Activated T-helper 17 cell treated with anti-CD3 and anti-CD28 coated beads, Interleukin-2, amount 50 U/mL, for 72 hours (primary cell): Measurements from ENCODE around the gene GABRR1. TPM values are rescaled to one million over a fixed set of nuclear protein-coding genes. Genes with fewer than 3 reads are reported as not detected.
"Not testable (repeated sequence)": the region's sequence is repeated elsewhere in the genome, so short reads cannot be mapped to it uniquely, and the experiment has no call there.

Source experiments
- ATAC-seq: fragments of 150-1000 bp; cut with Tn5 transposase; replicated peaks from 2 replicates; pipeline ENCODE4 v1.10.0; 2021; ENCODE audit warnings: mild to moderate bottlenecking, moderate library complexity
- H3K27ac Mint-ChIP-seq: one replicate; pipeline ENCODE4 v1.8.0; 2022; ENCODE audit warnings: mixed read lengths
- H3K27me3 Mint-ChIP-seq: one replicate; pipeline ENCODE4 v1.8.0; 2022; ENCODE audit warnings: mixed read lengths
- H3K36me3 Mint-ChIP-seq: one replicate; pipeline ENCODE4 v1.8.0; 2022; ENCODE audit warnings: low read depth, mild to moderate bottlenecking, mixed read lengths
- H3K4me1 Mint-ChIP-seq: one replicate; pipeline ENCODE4 v1.8.0; 2022; ENCODE audit warnings: mixed read lengths
- H3K4me3 Mint-ChIP-seq: one replicate; pipeline ENCODE4 v1.8.0; 2022; ENCODE audit warnings: mild to moderate bottlenecking, mixed read lengths
- H3K9me3 Mint-ChIP-seq: one replicate; pipeline ENCODE4 v1.8.0; 2022; ENCODE audit warnings: mixed read lengths
- total RNA-seq, 2 donors: library from RNA; stranded (reverse); gene quantifications; one replicate each; pipeline ENCODE4 v1.2.3, GENCODE V29; 2022

The GABRR1 gene
- total RNA-seq, 2 donors from 2014 or later: not detected

- Mint-ChIP-seq H3K27me3 (no peaks in the 10 kb centered on the region), H3K27ac (peak overlapping the region; percentile 5), H3K9me3 (no peaks in the 10 kb centered on the region), H3K36me3 (no peaks in the 10 kb centered on the region), H3K4me3 (no peak overlapping the region), H3K4me1 (peaks cover 12% of the 10 kb centered on the region)
- ATAC-seq: peak; percentile 40
Measured at GRCh38 chr6:89242574-89243330, 25.6 kb upstream of the GABRR1 start.

GRCh38 chr6:89239338-89239737, 22.2 kb upstream of the GABRR1 start:
- Mint-ChIP-seq H3K27me3 (peaks cover 17% of the 10 kb centered on the region), H3K4me3 (no peak overlapping the region), H3K36me3 (no peaks in the 10 kb centered on the region), H3K4me1 (peaks cover 12% of the 10 kb centered on the region), H3K9me3 (no peaks in the 10 kb centered on the region), H3K27ac (no peak overlapping the region)
- ATAC-seq: peak; percentile 52

GRCh38 chr6:89237158-89237557, 20.0 kb upstream of the GABRR1 start:
- Mint-ChIP-seq H3K36me3 (no peaks in the 10 kb centered on the region), H3K9me3 (no peaks in the 10 kb centered on the region), H3K4me3 (no peak overlapping the region), H3K27ac (no peak overlapping the region), H3K27me3 (peaks cover 31% of the 10 kb centered on the region), H3K4me1 (peaks cover 12% of the 10 kb centered on the region)
- ATAC-seq: no peak

GRCh38 chr6:89233605-89234004, 16.4 kb upstream of the GABRR1 start:
- Mint-ChIP-seq H3K4me3 (peak overlapping the region; percentile 68), H3K27me3 (peaks cover 33% of the 10 kb centered on the region)
- ATAC-seq, H3K36me3 Mint-ChIP-seq, H3K27ac Mint-ChIP-seq, H3K9me3 Mint-ChIP-seq, H3K4me1 Mint-ChIP-seq: not testable (repeated sequence)

- Mint-ChIP-seq H3K36me3 (no peaks in the 10 kb centered on the region), H3K9me3 (no peaks in the 10 kb centered on the region), H3K27me3 (peaks cover 3% of the 10 kb centered on the region), H3K27ac (no peak overlapping the region), H3K4me1 (no peaks in the 10 kb centered on the region), H3K4me3 (no peak overlapping the region)
- ATAC-seq: no peak
Measured at GRCh38 chr6:89222712-89223039, 5.5 kb upstream of the GABRR1 start.

GRCh38 chr6:89221971-89222711, 5.0 kb upstream of the GABRR1 start:
- Mint-ChIP-seq H3K4me1 (no peaks in the 10 kb centered on the region), H3K27me3 (peaks cover 3% of the 10 kb centered on the region), H3K4me3 (no peak overlapping the region), H3K9me3 (no peaks in the 10 kb centered on the region), H3K27ac (no peak overlapping the region), H3K36me3 (no peaks in the 10 kb centered on the region)
- no peak for ATAC-seq

- Mint-ChIP-seq H3K4me1 (no peaks in the 10 kb centered on the region), H3K36me3 (no peaks in the 10 kb centered on the region), H3K27ac (no peak overlapping the region), H3K4me3 (no peak overlapping the region), H3K9me3 (no peaks in the 10 kb centered on the region), H3K27me3 (peaks cover 3% of the 10 kb centered on the region)
- no peak for ATAC-seq
Measured at GRCh38 chr6:89221129-89221528, 4.0 kb upstream of the GABRR1 start.

- no peaks in the 10 kb centered on the region for H3K9me3 Mint-ChIP-seq
- no peak overlapping the region for H3K4me3 Mint-ChIP-seq
- H3K27me3 Mint-ChIP-seq: peaks cover 11% of the 10 kb centered on the region
- no peaks in the 10 kb centered on the region for H3K36me3 Mint-ChIP-seq
- no peak overlapping the region for H3K27ac Mint-ChIP-seq
- ATAC-seq: no peak
- no peaks in the 10 kb centered on the region for H3K4me1 Mint-ChIP-seq
Measured at GRCh38 chr6:89216411-89216810, 747 bp downstream of the GABRR1 start.

- ATAC-seq: no peak
- Mint-ChIP-seq H3K27me3 (peaks cover 10% of the 10 kb centered on the region), H3K4me3 (no peak overlapping the region), H3K9me3 (no peaks in the 10 kb centered on the region), H3K4me1 (no peaks in the 10 kb centered on the region), H3K27ac (no peak overlapping the region), H3K36me3 (no peaks in the 10 kb centered on the region)
Measured at GRCh38 chr6:89215391-89215790, 1.8 kb downstream of the GABRR1 start.

GRCh38 chr6:89214197-89214596, 3.0 kb downstream of the GABRR1 start:
- no peak overlapping the region for H3K4me3 Mint-ChIP-seq
- no peaks in the 10 kb centered on the region for H3K4me1 Mint-ChIP-seq
- no peaks in the 10 kb centered on the region for H3K9me3 Mint-ChIP-seq
- H3K27me3 Mint-ChIP-seq: peaks cover 10% of the 10 kb centered on the region
- no peak overlapping the region for H3K27ac Mint-ChIP-seq
- H3K36me3 Mint-ChIP-seq: no peaks in the 10 kb centered on the region
- no peak for ATAC-seq

GRCh38 chr6:89212472-89212871, 4.7 kb downstream of the GABRR1 start:
- Mint-ChIP-seq H3K4me3 (no peak overlapping the region), H3K27me3 (peaks cover 10% of the 10 kb centered on the region), H3K36me3 (no peaks in the 10 kb centered on the region), H3K27ac (no peak overlapping the region), H3K9me3 (no peaks in the 10 kb centered on the region), H3K4me1 (no peaks in the 10 kb centered on the region)
- ATAC-seq: no peak

- H3K9me3 Mint-ChIP-seq: no peaks in the 10 kb centered on the region
- no peak overlapping the region for H3K4me3 Mint-ChIP-seq
- no peaks in the 10 kb centered on the region for H3K4me1 Mint-ChIP-seq
- peaks cover 10% of the 10 kb centered on the region for H3K27me3 Mint-ChIP-seq
- no peak overlapping the region for H3K27ac Mint-ChIP-seq
- no peaks in the 10 kb centered on the region for H3K36me3 Mint-ChIP-seq
- ATAC-seq: no peak
Measured at GRCh38 chr6:89209457-89209856, 7.7 kb downstream of the GABRR1 start.

- no peak for ATAC-seq
- H3K27ac Mint-ChIP-seq: no peak overlapping the region
Measured at GRCh38 chr6:89208551-89208950, 8.6 kb downstream of the GABRR1 start.

GRCh38 chr6:89205819-89206218, 11.3 kb downstream of the GABRR1 start:
- ATAC-seq: no peak
- H3K36me3 Mint-ChIP-seq: no peaks in the 10 kb centered on the region
- H3K27me3 Mint-ChIP-seq: no peaks in the 10 kb centered on the region
- no peak overlapping the region for H3K27ac Mint-ChIP-seq
- H3K4me3 Mint-ChIP-seq: no peak overlapping the region
- H3K4me1 Mint-ChIP-seq: no peaks in the 10 kb centered on the region
- no peaks in the 10 kb centered on the region for H3K9me3 Mint-ChIP-seq

More at GRCh38 chr6:89208551-89208950, 8.6 kb downstream of the GABRR1 start:
- Mint-ChIP-seq H3K36me3 (no peaks in the 10 kb centered on the region), H3K27me3 (peaks cover 10% of the 10 kb centered on the region), H3K4me1 (no peaks in the 10 kb centered on the region), H3K9me3 (no peaks in the 10 kb centered on the region), H3K4me3 (no peak overlapping the region)

- no peaks in the 10 kb centered on the region for H3K9me3 Mint-ChIP-seq
- ATAC-seq: no peak
- no peak overlapping the region for H3K27ac Mint-ChIP-seq
- H3K27me3 Mint-ChIP-seq: no peaks in the 10 kb centered on the region
- no peak overlapping the region for H3K4me3 Mint-ChIP-seq
- H3K36me3 Mint-ChIP-seq: no peaks in the 10 kb centered on the region
- H3K4me1 Mint-ChIP-seq: no peaks in the 10 kb centered on the region
Measured at GRCh38 chr6:89204096-89204495, 13.1 kb downstream of the GABRR1 start.
